OCI-LY1 (cell line): Measurements from ENCODE around the gene INHBC.
A peak's percentile ranks its signal among the peaks of the same experiment; 100 is the strongest.

Experiments
- EZH2 ChIP-seq: fragments of 200-600 bp; sonication (generic), shearing (Covaris generic); IDR thresholded peaks from 2 replicates; pipeline ENCODE4 v1.8.0; 2017; ENCODE audit warnings: borderline replicate concordance, mixed run types, mild to moderate bottlenecking, antibody characterized with exemption, low read length, moderate library complexity, mixed read lengths
- TF ChIP-seq, protein P1 (sequence below): fragments of 200-600 bp; sonication (generic), shearing (Covaris generic); IDR thresholded peaks from 2 replicates; pipeline ENCODE4 v1.5.1; 2017; ENCODE audit warnings: mild to moderate bottlenecking, antibody characterized with exemption, low read length, moderate library complexity, mixed read lengths

DNA sequence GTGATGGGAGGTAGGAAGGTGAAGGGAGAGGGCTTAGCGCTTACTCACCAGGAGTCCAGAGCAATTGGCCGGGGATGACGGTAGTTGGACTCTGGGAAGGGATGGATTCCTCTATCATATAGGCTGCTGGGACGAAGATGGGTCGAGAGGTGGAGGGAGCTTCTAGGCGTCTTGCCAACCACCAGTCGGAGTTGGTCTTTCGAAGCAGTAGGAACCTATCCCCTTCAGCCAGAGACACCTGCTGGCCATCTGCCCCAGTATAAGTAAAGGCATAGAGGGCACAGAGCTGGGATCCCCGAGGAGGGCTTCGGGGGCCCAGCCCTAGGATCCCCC is 44.4 kb downstream of the INHBC start:
- TF ChIP-seq, protein P1, sequence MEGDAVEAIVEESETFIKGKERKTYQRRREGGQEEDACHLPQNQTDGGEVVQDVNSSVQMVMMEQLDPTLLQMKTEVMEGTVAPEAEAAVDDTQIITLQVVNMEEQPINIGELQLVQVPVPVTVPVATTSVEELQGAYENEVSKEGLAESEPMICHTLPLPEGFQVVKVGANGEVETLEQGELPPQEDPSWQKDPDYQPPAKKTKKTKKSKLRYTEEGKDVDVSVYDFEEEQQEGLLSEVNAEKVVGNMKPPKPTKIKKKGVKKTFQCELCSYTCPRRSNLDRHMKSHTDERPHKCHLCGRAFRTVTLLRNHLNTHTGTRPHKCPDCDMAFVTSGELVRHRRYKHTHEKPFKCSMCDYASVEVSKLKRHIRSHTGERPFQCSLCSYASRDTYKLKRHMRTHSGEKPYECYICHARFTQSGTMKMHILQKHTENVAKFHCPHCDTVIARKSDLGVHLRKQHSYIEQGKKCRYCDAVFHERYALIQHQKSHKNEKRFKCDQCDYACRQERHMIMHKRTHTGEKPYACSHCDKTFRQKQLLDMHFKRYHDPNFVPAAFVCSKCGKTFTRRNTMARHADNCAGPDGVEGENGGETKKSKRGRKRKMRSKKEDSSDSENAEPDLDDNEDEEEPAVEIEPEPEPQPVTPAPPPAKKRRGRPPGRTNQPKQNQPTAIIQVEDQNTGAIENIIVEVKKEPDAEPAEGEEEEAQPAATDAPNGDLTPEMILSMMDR, result peak; percentile 38; the same call in 1 of the 2 replicates
- TF ChIP-seq EZH2, result no peak
